Karpas-422 (cell line): Measurements from ENCODE around the gene CARS1. TPM values are rescaled to one million over a fixed set of nuclear protein-coding genes. Genes with fewer than 3 reads are reported as not detected.

ENCODE experiments used
- DNase-seq: peaks from one replicate; pipeline ENCODE4 v3.0.0-alpha.2; 2015
- H2AFZ ChIP-seq: fragments of 200-600 bp; sonication (generic); 2 replicates; pipeline ENCODE4 v1.6.1; 2014; ENCODE audit warnings: antibody characterized with exemption, low read length, mixed read lengths
- H3K27ac ChIP-seq: fragments of 200-600 bp; sonication (generic); 2 replicates; pipeline ENCODE4 v1.5.1; 2014; ENCODE audit warnings: mild to moderate bottlenecking, low read length, moderate library complexity
- H3K27me3 ChIP-seq: fragments of 200-600 bp; sonication (generic); 2 replicates; pipeline ENCODE4 v1.6.1; 2014; ENCODE audit warnings: low read length, mixed read lengths
- H3K36me3 ChIP-seq: fragments of 200-600 bp; sonication (generic); 2 replicates; pipeline ENCODE4 v1.6.1; 2014; ENCODE audit warnings: low read length, mixed read lengths; ENCODE audit not compliant: insufficient read depth
- H3K4me1 ChIP-seq: fragments of 200-600 bp; sonication (generic); 2 replicates; pipeline ENCODE4 v1.6.1; 2014; ENCODE audit warnings: mild to moderate bottlenecking, low read length, mixed read lengths
- H3K4me2 ChIP-seq: fragments of 200-600 bp; sonication (generic); 2 replicates; pipeline ENCODE4 v1.6.1; 2014; ENCODE audit warnings: low read length, low read depth, mild to moderate bottlenecking; ENCODE audit not compliant: poor library complexity, severe bottlenecking
- H3K4me3 ChIP-seq: fragments of 200-600 bp; sonication (generic); 2 replicates; pipeline ENCODE4 v1.5.1; 2014; ENCODE audit warnings: mild to moderate bottlenecking, antibody characterized with exemption, low read length, mixed read lengths
- H3K79me2 ChIP-seq: fragments of 200-600 bp; sonication (generic); 2 replicates; pipeline ENCODE4 v1.6.1; 2014; ENCODE audit warnings: mild to moderate bottlenecking, low read length, mixed read lengths
- H3K9ac ChIP-seq: fragments of 200-600 bp; sonication (generic); 2 replicates; pipeline ENCODE4 v1.6.0; 2014; ENCODE audit warnings: low read length
- H3K9me2 ChIP-seq: fragments of 200-600 bp; sonication (generic), shearing (Covaris generic); replicated peaks from 2 replicates; pipeline ENCODE4 v1.6.0; 2014; ENCODE audit warnings: mild to moderate bottlenecking, low read length, moderate library complexity; ENCODE audit not compliant: insufficient read depth
- H3K9me3 ChIP-seq: fragments of 300-700, 200-600 bp; sonication (generic); 2 replicates; pipeline ENCODE4 v1.6.1; 2014; ENCODE audit warnings: low read length, mixed read lengths
- H4K20me1 ChIP-seq: fragments of 200-600 bp; sonication (generic); 2 replicates; pipeline ENCODE4 v1.6.1; 2014; ENCODE audit warnings: mild to moderate bottlenecking, antibody characterized with exemption, low read length, low read depth; ENCODE audit not compliant: insufficient read depth
- small RNA-seq: library from RNA; depleted of rRNA; stranded (forward); fragments of <200 nt; gene quantifications from one replicate; pipeline ENCODE3, GENCODE V24; 2014
- total RNA-seq: library from RNA; depleted of rRNA; stranded (reverse); fragments of >200 nt; shearing (Covaris generic); gene quantifications from 2 replicates; pipeline ENCODE4 v1.2.3, GENCODE V29; 2014; ENCODE audit warnings: low replicate concordance; rRNA removed

CARS1 gene
- total RNA-seq, 1 experiment from 2014 or later, result 55.8 TPM

GRCh38 chr11:2960139-2960538 lies 97.1 kb downstream of the CARS1 start:
- Histone ChIP-seq H3K79me2 (peaks cover 69% of the 10 kb centered on the region), H3K4me3 (no peak overlapping the region)
- no peak for DNase-seq

GRCh38 chr11:2958251-2958650 lies 99.0 kb downstream of the CARS1 start:
- Histone ChIP-seq H3K4me2 (no peak overlapping the region), H3K36me3 (peaks cover 91% of the 10 kb centered on the region), H4K20me1 (0 out of 2 replicates have a peak, but pooled peaks cover 11% of the 10 kb centered on the region), H3K79me2 (peaks cover 55% of the 10 kb centered on the region), H3K9me2 (no peaks in the 10 kb centered on the region), H3K9ac (no peak overlapping the region), H3K27me3 (no peaks in the 10 kb centered on the region), H3K9me3 (no peaks in the 10 kb centered on the region), H3K4me3 (no peak overlapping the region), H3K4me1 (no peaks in the 10 kb centered on the region), H2AFZ (no peak overlapping the region), H3K27ac (no peak overlapping the region)
- no peak for DNase-seq

More at GRCh38 chr11:2960139-2960538, 97.1 kb downstream of the CARS1 start:
- H3K4me2 ChIP-seq, result no peak overlapping the region
- H3K36me3 ChIP-seq, result peaks cover 90% of the 10 kb centered on the region
- H3K27me3 ChIP-seq, result no peaks in the 10 kb centered on the region
- no peaks in the 10 kb centered on the region for H3K9me2 ChIP-seq
- H3K9ac ChIP-seq, result no peak overlapping the region
- no peaks in the 10 kb centered on the region for H3K4me1 ChIP-seq
- H3K27ac ChIP-seq, result no peak overlapping the region
- H2AFZ ChIP-seq, result no peak overlapping the region
- H4K20me1 ChIP-seq, result peaks cover 22% of the 10 kb centered on the region
- H3K9me3 ChIP-seq, result no peaks in the 10 kb centered on the region

- Histone ChIP-seq H3K79me2 (peaks cover 37% of the 10 kb centered on the region), H3K4me1 (no peaks in the 10 kb centered on the region), H3K9me2 (no peaks in the 10 kb centered on the region), H3K9ac (no peak overlapping the region), H4K20me1 (0 out of 2 replicates have a peak, but pooled peaks cover 9% of the 10 kb centered on the region), H3K27me3 (no peaks in the 10 kb centered on the region), H3K4me2 (no peak overlapping the region), H3K4me3 (no peak overlapping the region), H3K9me3 (no peaks in the 10 kb centered on the region), H3K27ac (no peak overlapping the region), H2AFZ (no peak overlapping the region), H3K36me3 (peaks cover 99% of the 10 kb centered on the region)
- no peak for DNase-seq
Observed at GRCh38 chr11:2955906-2956476, 101.2 kb downstream of the CARS1 start.

GRCh38 chr11:2954263-2954662 lies 103.0 kb downstream of the CARS1 start:
- no peak overlapping the region for H3K4me3 ChIP-seq
- no peak for DNase-seq
- H3K79me2 ChIP-seq, result peaks cover 20% of the 10 kb centered on the region
- no peak overlapping the region for H3K27ac ChIP-seq
- H3K9me2 ChIP-seq, result no peaks in the 10 kb centered on the region
- no peaks in the 10 kb centered on the region for H3K9me3 ChIP-seq
- H2AFZ ChIP-seq, result no peak overlapping the region
- no peaks in the 10 kb centered on the region for H4K20me1 ChIP-seq
- H3K27me3 ChIP-seq, result no peaks in the 10 kb centered on the region
- peaks cover 99% of the 10 kb centered on the region for H3K36me3 ChIP-seq
- H3K4me2 ChIP-seq, result no peak overlapping the region
- no peak overlapping the region for H3K9ac ChIP-seq
- H3K4me1 ChIP-seq, result no peaks in the 10 kb centered on the region

- H3K27ac ChIP-seq, result no peak overlapping the region
- no peak overlapping the region for H2AFZ ChIP-seq
- no peaks in the 10 kb centered on the region for H3K9me2 ChIP-seq
- DNase-seq, result no peak
- no peaks in the 10 kb centered on the region for H3K27me3 ChIP-seq
- peaks cover 99% of the 10 kb centered on the region for H3K36me3 ChIP-seq
- H3K79me2 ChIP-seq, result peaks cover 8% of the 10 kb centered on the region; the same call in 1 of the 2 replicates
- H3K4me3 ChIP-seq, result no peak overlapping the region
- H3K4me2 ChIP-seq, result no peak overlapping the region
- H3K9ac ChIP-seq, result no peak overlapping the region
- H3K9me3 ChIP-seq, result no peaks in the 10 kb centered on the region
- no peaks in the 10 kb centered on the region for H3K4me1 ChIP-seq
- no peaks in the 10 kb centered on the region for H4K20me1 ChIP-seq
Observed at GRCh38 chr11:2952290-2952689, 104.9 kb downstream of the CARS1 start.

- peaks cover 8% of the 10 kb centered on the region; the same call in 1 of the 2 replicates for H3K79me2 ChIP-seq
- DNase-seq, result no peak
- no peak overlapping the region for H3K9ac ChIP-seq
- no peak overlapping the region for H2AFZ ChIP-seq
- H3K4me3 ChIP-seq, result no peak overlapping the region
- H3K9me3 ChIP-seq, result no peaks in the 10 kb centered on the region
- H3K36me3 ChIP-seq, result peaks cover 99% of the 10 kb centered on the region
- H4K20me1 ChIP-seq, result no peaks in the 10 kb centered on the region
- H3K27ac ChIP-seq, result no peak overlapping the region
- no peak overlapping the region for H3K4me2 ChIP-seq
- no peaks in the 10 kb centered on the region for H3K9me2 ChIP-seq
- H3K27me3 ChIP-seq, result no peaks in the 10 kb centered on the region
- no peaks in the 10 kb centered on the region for H3K4me1 ChIP-seq
Observed at GRCh38 chr11:2951231-2952110, 105.8 kb downstream of the CARS1 start.

Small RNA genes lying within 50 kb of the gene (small RNA-seq; reads per million reads assigned to genes)
- gene RNU1-91P (not detected), gene SNORA54 (4.7 reads per million, percentile 78 among the genes with 10 or more reads in this experiment)

Other genes starting within 250 kb of the CARS1 start
- gene CDKN1C, start 171.6 kb downstream of the CARS1 start, total RNA-seq, result not detected in 2 replicates
- gene PHLDA2, start 128.0 kb downstream of the CARS1 start, total RNA-seq, result 0.25 TPM in 1 of 2 replicates, not detected in the other
- gene NAP1L4, start 65.1 kb downstream of the CARS1 start, total RNA-seq, result 80.5 and 171 TPM in 2 replicates
- gene OSBPL5, start 107.9 kb upstream of the CARS1 start, total RNA-seq, result not detected in 2 replicates
- gene MRGPRG, start 161.4 kb upstream of the CARS1 start, total RNA-seq, result not detected in 2 replicates
- not detected in 2 replicates for gene MRGPRE, start 175.0 kb upstream of the CARS1 start, total RNA-seq